Posterior vena cava (tissue), 2 donors: ENCODE measurements around the gene TLDC2. TPM values are rescaled to one million over a fixed set of nuclear protein-coding genes. Genes with fewer than 3 reads are reported as not detected.

Experiments used
- DNase-seq: peaks from one replicate; pipeline ENCODE4 v3.0.0-alpha.2; 2020; ENCODE audit warnings: low spot score
- intact Hi-C, 2 donors: fragments of 100-400 bp; cut with DNase I; formaldehyde crosslinking; loops; one replicate each; pipeline versions ENCODE4 v1.14.1 to v1.14.2; 2022 to 2023
- total RNA-seq, 2 donors: library from RNA; stranded (reverse); fragmentation: NEBNext Ultra II Directional; extraction: Animal tissue kit (Norgen Biotek cat#: 25700); gene quantifications; one replicate each; pipeline ENCODE4 v1.2.1, GENCODE V29; 2021
- donor health status: DM: yes; HTN: yes; CAD: no.
- donor health status: DM: yes; HTN: yes; CAD: no.

Gene TLDC2
- total RNA-seq, 2 donors from 2014 or later, result 0.37 TPM; not detected in 1

DNA sequence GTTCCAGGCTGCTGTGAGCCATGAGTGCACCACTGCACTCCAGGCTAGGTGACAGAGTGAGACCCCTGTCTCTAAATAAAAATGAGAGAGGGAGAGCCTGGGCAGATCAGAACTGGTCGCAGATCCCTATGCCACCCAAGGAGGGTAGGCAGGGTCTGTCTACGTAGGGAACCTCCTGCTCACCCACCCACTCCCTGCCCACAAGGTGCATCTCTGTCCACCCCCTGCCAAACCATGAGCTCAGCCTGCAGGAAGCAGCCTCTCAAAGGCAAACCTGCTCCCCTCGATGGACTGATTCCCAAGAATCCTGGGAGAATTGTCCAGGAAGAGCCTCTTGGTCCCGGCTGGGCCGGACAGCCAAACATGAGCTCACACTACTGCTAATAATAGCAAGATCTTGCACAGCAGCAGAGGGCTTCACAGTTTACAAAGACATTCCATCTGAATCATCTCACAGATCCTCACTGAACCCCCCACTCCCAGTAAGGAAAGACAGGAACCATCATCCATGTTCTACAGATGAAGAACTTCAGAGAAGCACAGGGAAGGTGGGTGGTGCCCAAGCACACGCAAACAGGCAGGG lies 27.8 kb upstream of the TLDC2 start:
- peak; percentile 91 for DNase-seq
- intact Hi-C loops, result no loop called here

- intact Hi-C loops, result no loop called here
- DNase-seq, result no peak
These were observed 27.3 kb upstream of the TLDC2 start for GRCh38 chr20:36848677-36849076.

DNA sequence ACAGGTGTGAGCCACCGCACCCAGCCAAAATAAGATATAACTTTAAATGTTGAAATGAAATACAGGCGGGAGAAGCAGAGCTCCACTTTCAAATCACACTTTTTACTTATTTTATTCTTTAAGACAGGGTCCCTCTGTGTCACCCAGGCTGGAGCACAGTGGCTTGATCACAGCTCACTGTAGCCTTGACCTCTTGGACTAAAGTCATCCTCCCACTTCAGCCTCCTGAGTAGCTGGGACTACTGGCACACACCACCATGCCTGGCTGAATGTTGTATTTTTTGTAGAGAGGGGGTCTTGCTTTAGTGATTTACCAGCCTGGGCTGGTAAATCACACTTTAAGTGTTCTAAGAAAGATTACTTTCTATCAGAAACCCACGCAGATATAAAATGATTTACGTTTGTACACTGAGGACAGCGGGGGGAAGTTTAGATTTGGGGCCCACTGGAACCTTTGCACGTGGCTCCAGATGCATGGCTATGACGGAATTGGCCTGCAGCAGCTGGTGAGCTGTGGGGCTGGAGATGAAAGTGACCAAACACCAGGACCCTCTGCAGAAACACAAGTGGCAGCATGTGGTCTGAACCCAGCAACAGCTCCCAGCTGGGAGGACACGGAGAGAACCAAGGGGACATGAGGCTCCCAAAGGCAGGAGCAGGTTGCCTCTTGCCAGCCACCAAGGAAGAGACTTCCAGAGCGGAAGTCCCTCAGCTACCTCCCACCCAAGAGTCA lies 26.4 kb upstream of the TLDC2 start:
- DNase-seq, result no peak
- intact Hi-C loops, result no loop called here

GRCh38 chr20:36850759-36851158 lies 25.2 kb upstream of the TLDC2 start:
- DNase-seq, result no peak
- intact Hi-C loops, result no loop called here

DNA sequence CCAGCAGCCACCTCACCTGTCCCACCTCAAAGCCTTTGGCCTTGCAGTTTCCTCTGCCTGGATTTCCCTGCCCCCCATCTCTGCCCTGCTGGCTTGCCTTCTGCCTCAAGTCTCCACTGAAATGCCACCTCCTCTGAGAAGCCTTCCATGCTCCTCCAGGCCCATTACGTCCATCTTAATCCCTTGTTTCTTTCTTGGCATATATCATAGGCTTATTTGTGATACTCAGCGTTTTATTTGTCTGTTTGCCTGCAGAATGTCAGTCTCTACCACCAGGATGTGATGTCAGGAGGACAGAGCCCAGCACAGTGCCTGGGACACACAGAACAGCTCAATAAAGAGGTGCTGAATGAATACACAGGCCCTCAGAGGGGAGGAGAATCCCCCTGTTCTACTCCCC lies 24.4 kb upstream of the TLDC2 start:
- intact Hi-C loops, result no loop called here
- no peak for DNase-seq

DNA sequence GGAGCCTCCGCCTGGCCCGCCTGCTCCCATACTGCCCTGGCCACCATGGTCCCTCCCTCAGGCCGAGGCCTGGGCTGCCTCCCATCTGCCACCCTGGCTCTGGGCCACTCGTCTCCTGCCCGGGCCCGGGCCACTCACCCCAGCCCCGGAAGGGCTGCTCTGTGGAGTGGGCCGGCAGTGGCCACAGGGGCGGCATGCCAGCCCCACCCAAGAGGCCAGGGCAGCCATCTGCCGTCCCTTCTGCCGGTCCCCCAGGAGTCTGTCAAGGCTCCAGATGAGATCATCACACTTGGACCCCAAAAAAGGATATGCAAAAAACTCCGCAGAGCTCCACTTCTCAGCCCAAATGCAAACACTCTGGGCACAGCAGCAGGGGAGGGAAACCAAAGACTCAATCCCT lies 23.8 kb upstream of the TLDC2 start:
- intact Hi-C loops, result no loop called here
- no peak for DNase-seq

DNA sequence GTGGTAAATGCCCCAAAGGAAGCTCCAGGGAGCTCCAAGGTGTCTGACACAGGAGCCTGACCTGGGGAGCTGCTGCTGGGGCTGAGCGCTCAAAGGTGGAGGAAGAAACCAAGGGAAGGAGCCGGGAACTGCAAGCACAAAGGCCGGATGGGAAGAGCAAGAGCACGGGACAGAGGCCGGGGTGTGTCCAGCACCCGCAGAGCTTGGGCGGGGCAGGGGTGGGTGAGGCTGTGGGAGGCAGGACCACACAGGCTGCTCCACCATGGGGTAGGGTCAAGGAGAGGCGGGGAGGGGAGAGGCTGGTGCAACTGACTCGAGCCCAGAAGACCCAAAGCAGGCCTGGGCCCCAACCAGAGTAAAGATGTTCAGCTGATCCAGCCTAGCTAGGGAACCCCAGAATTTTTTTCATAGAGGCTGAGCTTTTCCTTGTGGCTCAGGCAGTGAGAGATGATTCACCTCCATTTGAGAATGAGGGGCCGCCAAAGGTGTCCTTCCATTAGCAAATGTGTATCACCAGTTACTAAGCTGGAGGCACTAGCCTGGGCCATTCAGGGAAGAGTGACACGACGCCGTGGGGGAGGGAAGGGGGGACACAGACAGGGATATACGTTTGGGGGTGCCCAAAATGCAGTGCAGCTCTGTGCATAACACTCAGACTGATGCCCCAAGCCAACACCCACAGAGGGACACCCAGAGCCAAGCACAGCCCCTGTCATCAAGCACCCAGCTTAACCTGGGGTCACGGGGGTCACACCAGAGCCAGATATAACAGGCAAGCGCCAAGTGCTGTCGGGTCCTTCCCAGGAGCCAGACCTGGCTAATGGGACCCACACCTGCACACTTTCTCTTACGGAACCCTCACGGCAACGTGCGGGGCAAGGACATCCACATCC lies 21.3 kb upstream of the TLDC2 start:
- no peak for DNase-seq
- intact Hi-C loops, result loop anchor here in 1 of 2 donors (2.0 kb wide), 1 partner anchor 18 kb away; no protein-coding TSS in a partner anchor

GRCh38 chr20:36855241-36855657 lies 20.7 kb upstream of the TLDC2 start:
- DNase-seq, result no peak

GRCh38 chr20:36856195-36856594 lies 19.7 kb upstream of the TLDC2 start:
- intact Hi-C loops, result no loop called here
- no peak for DNase-seq

More at GRCh38 chr20:36855241-36855657, 20.7 kb upstream of the TLDC2 start:
- intact Hi-C loops, result loop anchor here in 1 of 2 donors (2.0 kb wide), 1 partner anchor 18 kb away; no protein-coding TSS in a partner anchor

GRCh38 chr20:36856691-36857635 lies 19.0 kb upstream of the TLDC2 start:
- intact Hi-C loops, result no loop called here
- no peak for DNase-seq

DNA sequence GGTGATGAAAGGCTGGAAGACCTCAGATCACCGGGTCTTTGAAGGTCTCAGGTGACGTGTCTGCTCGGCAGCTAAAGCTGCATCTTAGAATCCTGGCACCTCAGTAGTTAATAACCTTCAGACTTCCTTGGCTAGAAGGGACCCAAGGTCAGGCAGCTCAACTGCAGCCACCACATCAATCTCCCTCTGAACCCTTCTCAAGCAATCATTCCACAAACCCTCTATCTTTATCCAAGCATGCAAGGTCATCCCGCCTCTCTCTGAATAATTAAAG lies 16.7 kb upstream of the TLDC2 start:
- intact Hi-C loops, result no loop called here
- DNase-seq, result no peak

GRCh38 chr20:36859700-36860330 lies 16.1 kb upstream of the TLDC2 start:
- intact Hi-C loops, result loop anchor here in 1 of 2 donors (5.0 kb wide), 1 partner anchor 33 kb away; no protein-coding TSS in a partner anchor
- no peak for DNase-seq

GRCh38 chr20:36860339-36860738 lies 15.6 kb upstream of the TLDC2 start:
- no peak for DNase-seq
- intact Hi-C loops, result loop anchor here in 1 of 2 donors (5.0 kb wide), 1 partner anchor 33 kb away; no protein-coding TSS in a partner anchor

DNA sequence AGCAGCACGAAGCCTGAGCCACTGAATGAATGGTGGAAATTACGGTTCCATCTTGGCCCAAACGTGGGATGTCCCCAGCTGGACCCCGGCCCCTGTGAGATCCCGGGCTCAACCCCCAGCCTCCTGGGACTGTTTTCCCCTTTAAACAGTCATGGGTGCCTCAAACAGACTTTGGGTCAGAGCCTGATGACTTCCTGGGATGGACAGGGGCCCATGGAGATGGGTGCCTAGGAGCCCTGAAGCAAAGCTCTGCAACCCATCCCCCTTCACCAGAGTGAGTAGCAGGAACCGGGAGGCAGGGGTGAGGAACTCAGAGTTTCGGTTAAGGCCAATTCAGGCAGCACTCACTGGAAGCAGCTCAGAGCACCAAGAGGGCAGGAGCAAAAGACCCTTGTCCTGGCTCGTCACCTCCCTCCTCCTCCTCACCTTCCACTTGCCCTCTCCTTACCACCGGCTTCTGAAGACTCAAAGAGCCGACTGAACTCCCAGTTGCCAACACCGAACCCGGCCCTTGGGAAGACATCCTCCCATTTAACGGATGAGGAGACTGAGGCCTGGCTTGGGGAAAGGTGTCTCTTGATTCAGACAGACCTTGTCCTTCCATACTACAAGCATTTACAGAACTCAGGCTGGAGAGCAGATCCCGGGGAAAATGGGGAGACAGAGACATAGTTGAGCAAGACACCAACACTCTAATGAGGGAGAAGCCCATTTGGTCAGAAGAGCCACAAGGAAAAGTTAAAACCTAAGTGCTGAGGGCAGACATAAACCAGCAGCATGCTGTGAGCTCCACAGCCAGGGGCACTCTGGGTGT lies 14.9 kb upstream of the TLDC2 start:
- no peak for DNase-seq
- intact Hi-C loops, result loop anchor here in 1 of 2 donors (5.0 kb wide), 1 partner anchor 34 kb away; no protein-coding TSS in a partner anchor

DNA sequence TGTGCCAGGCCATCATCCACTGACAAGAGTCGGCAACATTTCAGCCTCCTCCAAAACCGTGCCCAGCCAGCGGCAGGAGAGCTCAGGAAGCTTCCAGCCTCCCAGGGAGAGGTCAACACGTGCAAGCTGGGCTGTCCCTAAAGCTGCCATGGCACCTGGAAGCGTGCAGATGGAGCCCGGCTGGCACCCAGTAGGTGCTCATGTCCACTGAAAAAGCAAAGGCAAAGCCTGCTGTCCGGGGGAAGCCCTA lies 14.4 kb upstream of the TLDC2 start:
- intact Hi-C loops, result loop anchor here in 1 of 2 donors (5.0 kb wide), 1 partner anchor 34 kb away; no protein-coding TSS in a partner anchor
- no peak for DNase-seq

GRCh38 chr20:36861875-36862801 lies 13.8 kb upstream of the TLDC2 start:
- DNase-seq, result peak; percentile 95

More at GRCh38 chr20:36861875-36862801, 13.8 kb upstream of the TLDC2 start:
- intact Hi-C loops, result loop anchor here in 1 of 2 donors (5.0 kb wide), 1 partner anchor 35 kb away; no protein-coding TSS in a partner anchor
